ENCODE measurements around the gene MRPS34.
"Not testable (repeated sequence)": the region's sequence is repeated elsewhere in the genome, so short reads cannot be mapped to it uniquely, and the experiment has no call there.

MRPS34 gene

GRCh38 chr16:1740781-1741490 is 32.0 kb downstream of the MRPS34 start:
- H3K27me3 ChIP-seq (replicated peaks; ENCODE audit: control insufficient read depth, insufficient read depth, low read length, poor library complexity, severe bottlenecking) = no peaks in the 10 kb centered on the region
- H3K27ac ChIP-seq (ENCODE audit: insufficient read depth, low read length, poor library complexity, severe bottlenecking) = no peak overlapping the region
- no peak overlapping the region for H3K4me3 ChIP-seq (ENCODE audit: insufficient read depth, low read depth, low read length, poor library complexity, severe bottlenecking)
- H3K9me3 ChIP-seq (ENCODE audit: control insufficient read depth, low read length) = no peaks in the 10 kb centered on the region
- H3K4me1 ChIP-seq (ENCODE audit: control insufficient read depth, insufficient read depth, low read length, poor library complexity, severe bottlenecking) = no peaks in the 10 kb centered on the region
- H3K36me3 ChIP-seq (ENCODE audit: control insufficient read depth, insufficient read depth, low read length) = peaks cover 20% of the 10 kb centered on the region
- no peak for DNase-seq

DNA sequence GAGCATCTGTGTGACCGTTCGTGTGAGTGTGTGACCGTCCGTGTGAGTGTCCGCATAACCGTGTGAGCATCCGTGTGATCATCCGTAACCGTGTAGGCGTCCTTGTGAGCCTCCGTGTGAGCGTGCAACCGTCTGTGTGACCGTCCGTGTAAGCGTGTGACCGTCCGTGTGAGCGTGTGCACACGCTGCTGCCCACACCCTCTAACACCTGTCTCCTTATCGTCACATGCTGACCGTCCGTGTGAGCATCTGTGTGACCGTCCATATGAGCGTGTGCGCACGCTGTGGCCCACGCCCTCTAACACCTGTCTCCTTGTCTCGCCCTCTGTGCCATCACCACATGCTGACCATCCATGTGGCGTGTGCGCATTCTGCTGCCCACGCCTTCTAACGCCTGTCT is 32.7 kb downstream of the MRPS34 start:
- H3K27me3 ChIP-seq (replicated peaks; ENCODE audit: control insufficient read depth, insufficient read depth, low read length, poor library complexity, severe bottlenecking) = no peaks in the 10 kb centered on the region
- no peak overlapping the region for H3K4me3 ChIP-seq (ENCODE audit: insufficient read depth, low read depth, low read length, poor library complexity, severe bottlenecking)
- H3K27ac ChIP-seq (ENCODE audit: insufficient read depth, low read length, poor library complexity, severe bottlenecking) = no peak overlapping the region
- no peaks in the 10 kb centered on the region for H3K9me3 ChIP-seq (ENCODE audit: control insufficient read depth, low read length)
- peaks cover 16% of the 10 kb centered on the region for H3K36me3 ChIP-seq (ENCODE audit: control insufficient read depth, insufficient read depth, low read length)
- DNase-seq = no peak
- H3K4me1 ChIP-seq (ENCODE audit: control insufficient read depth, insufficient read depth, low read length, poor library complexity, severe bottlenecking) = no peaks in the 10 kb centered on the region

DNA sequence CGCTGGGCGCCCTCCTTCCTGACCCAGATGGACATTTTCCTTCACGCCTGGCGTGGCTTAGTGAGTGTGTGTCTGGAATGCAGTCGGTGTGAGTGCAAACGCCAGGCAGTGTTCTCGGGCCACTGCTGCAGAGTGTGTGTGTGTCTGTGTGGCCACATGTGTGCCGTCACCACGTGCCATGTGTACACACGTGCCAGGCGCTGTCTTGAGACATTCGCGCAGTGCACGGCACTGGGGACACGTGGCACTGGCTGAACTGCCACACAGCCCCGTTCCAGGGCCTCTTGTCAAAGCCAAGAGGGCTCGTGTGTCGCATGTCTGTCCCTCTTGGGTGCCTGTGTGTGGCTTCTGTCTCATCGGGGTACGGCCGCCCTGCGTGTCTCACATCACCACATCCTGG is 38.1 kb downstream of the MRPS34 start:
- Histone ChIP-seq H3K4me1 (ENCODE audit: control insufficient read depth, insufficient read depth, low read length, poor library complexity, severe bottlenecking) (no peaks in the 10 kb centered on the region), H3K27me3 (replicated peaks; ENCODE audit: control insufficient read depth, insufficient read depth, low read length, poor library complexity, severe bottlenecking) (no peaks in the 10 kb centered on the region), H3K4me3 (ENCODE audit: insufficient read depth, low read depth, low read length, poor library complexity, severe bottlenecking) (no peak overlapping the region), H3K27ac (ENCODE audit: insufficient read depth, low read length, poor library complexity, severe bottlenecking) (no peak overlapping the region), H3K36me3 (ENCODE audit: control insufficient read depth, insufficient read depth, low read length) (peaks cover 38% of the 10 kb centered on the region), H3K9me3 (ENCODE audit: control insufficient read depth, low read length) (no peaks in the 10 kb centered on the region)
- DNase-seq = no peak

GRCh38 chr16:1734123-1734522 is 38.8 kb downstream of the MRPS34 start:
- no peaks in the 10 kb centered on the region for H3K27me3 ChIP-seq (replicated peaks; ENCODE audit: control insufficient read depth, insufficient read depth, low read length, poor library complexity, severe bottlenecking)
- no peaks in the 10 kb centered on the region for H3K9me3 ChIP-seq (ENCODE audit: control insufficient read depth, low read length)
- no peak for DNase-seq
- H3K27ac ChIP-seq (ENCODE audit: insufficient read depth, low read length, poor library complexity, severe bottlenecking) = no peak overlapping the region
- H3K36me3 ChIP-seq (ENCODE audit: control insufficient read depth, insufficient read depth, low read length) = peaks cover 44% of the 10 kb centered on the region
- no peaks in the 10 kb centered on the region for H3K4me1 ChIP-seq (ENCODE audit: control insufficient read depth, insufficient read depth, low read length, poor library complexity, severe bottlenecking)
- H3K4me3 ChIP-seq (ENCODE audit: insufficient read depth, low read depth, low read length, poor library complexity, severe bottlenecking) = no peak overlapping the region

DNA sequence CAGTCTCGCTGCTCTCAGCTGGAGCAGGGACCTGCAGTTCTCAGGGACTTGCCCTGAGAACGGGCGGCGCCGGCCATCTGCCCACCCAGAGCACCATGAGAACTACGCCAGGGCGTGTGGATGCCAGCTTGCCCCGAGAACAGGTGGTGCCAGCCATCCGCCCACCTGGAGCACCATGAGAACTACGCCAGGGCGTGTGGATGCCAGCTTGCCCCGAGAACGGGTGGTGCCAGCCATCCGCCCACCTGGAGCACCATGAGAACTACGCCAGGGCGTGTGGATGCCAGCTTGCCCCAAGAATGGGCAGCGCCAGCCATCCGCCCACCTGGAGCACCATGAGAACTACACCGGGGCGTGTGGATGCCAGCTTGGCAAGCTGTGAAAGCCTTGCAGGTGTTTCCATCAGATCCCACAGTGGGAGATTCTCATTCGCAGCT is 40.4 kb downstream of the MRPS34 start:
- H3K4me3 ChIP-seq (ENCODE audit: insufficient read depth, low read depth, low read length, poor library complexity, severe bottlenecking); H3K9me3 ChIP-seq (ENCODE audit: control insufficient read depth, low read length); H3K4me1 ChIP-seq (ENCODE audit: control insufficient read depth, insufficient read depth, low read length, poor library complexity, severe bottlenecking); H3K27me3 ChIP-seq (replicated peaks; ENCODE audit: control insufficient read depth, insufficient read depth, low read length, poor library complexity, severe bottlenecking); DNase-seq; H3K27ac ChIP-seq (ENCODE audit: insufficient read depth, low read length, poor library complexity, severe bottlenecking): not testable (repeated sequence)
- peaks cover 58% of the 10 kb centered on the region for H3K36me3 ChIP-seq (ENCODE audit: control insufficient read depth, insufficient read depth, low read length)

DNA sequence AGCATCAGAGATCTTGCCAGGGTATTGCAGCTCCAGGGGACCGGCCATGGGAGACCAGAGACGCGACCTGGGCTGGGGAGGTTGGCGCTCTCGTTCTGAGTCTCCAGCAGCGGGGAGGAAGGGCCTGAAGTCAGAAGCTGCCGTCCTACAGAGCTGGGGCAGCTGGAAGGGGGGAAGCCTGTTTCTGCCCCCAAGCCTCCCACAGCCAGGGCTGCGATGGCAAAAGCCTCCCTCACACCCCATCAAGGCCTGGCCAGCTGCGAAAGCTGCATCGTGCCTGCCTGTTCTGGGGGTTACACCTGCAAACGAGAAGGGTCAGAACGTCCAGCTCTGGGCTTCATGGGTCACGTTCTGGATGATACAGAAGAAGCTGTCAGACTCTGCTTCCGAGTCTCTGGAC is 40.9 kb downstream of the MRPS34 start:
- Histone ChIP-seq H3K36me3 (ENCODE audit: control insufficient read depth, insufficient read depth, low read length) (peaks cover 62% of the 10 kb centered on the region), H3K9me3 (ENCODE audit: control insufficient read depth, low read length) (no peaks in the 10 kb centered on the region), H3K4me3 (ENCODE audit: insufficient read depth, low read depth, low read length, poor library complexity, severe bottlenecking) (no peak overlapping the region), H3K27ac (ENCODE audit: insufficient read depth, low read length, poor library complexity, severe bottlenecking) (no peak overlapping the region), H3K4me1 (ENCODE audit: control insufficient read depth, insufficient read depth, low read length, poor library complexity, severe bottlenecking) (no peaks in the 10 kb centered on the region), H3K27me3 (replicated peaks; ENCODE audit: control insufficient read depth, insufficient read depth, low read length, poor library complexity, severe bottlenecking) (no peaks in the 10 kb centered on the region)
- DNase-seq = no peak

DNA sequence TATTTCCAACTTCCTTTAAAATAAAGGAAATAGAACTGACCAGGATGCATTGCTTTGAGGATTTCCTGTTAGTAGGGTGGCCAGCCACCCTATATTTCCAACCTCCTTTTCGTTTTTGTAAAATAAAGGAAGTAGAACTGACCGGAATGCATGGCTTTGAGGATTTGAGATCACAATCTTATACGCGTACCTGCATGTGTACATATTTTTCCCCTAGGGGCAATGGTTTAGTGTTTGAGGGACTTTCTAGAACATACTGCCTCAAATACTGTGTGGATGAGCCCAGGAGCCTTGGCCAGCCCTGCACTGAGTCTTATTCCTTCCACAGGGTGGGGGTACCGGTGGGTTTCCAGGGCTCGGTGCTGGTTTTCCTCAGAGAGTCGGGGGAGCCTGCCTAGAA is 41.3 kb downstream of the MRPS34 start:
- Histone ChIP-seq H3K4me1 (ENCODE audit: control insufficient read depth, insufficient read depth, low read length, poor library complexity, severe bottlenecking) (no peaks in the 10 kb centered on the region), H3K4me3 (ENCODE audit: insufficient read depth, low read depth, low read length, poor library complexity, severe bottlenecking) (no peak overlapping the region), H3K27me3 (replicated peaks; ENCODE audit: control insufficient read depth, insufficient read depth, low read length, poor library complexity, severe bottlenecking) (no peaks in the 10 kb centered on the region), H3K27ac (ENCODE audit: insufficient read depth, low read length, poor library complexity, severe bottlenecking) (no peak overlapping the region), H3K9me3 (ENCODE audit: control insufficient read depth, low read length) (no peaks in the 10 kb centered on the region), H3K36me3 (ENCODE audit: control insufficient read depth, insufficient read depth, low read length) (peaks cover 63% of the 10 kb centered on the region)
- DNase-seq = no peak

DNA sequence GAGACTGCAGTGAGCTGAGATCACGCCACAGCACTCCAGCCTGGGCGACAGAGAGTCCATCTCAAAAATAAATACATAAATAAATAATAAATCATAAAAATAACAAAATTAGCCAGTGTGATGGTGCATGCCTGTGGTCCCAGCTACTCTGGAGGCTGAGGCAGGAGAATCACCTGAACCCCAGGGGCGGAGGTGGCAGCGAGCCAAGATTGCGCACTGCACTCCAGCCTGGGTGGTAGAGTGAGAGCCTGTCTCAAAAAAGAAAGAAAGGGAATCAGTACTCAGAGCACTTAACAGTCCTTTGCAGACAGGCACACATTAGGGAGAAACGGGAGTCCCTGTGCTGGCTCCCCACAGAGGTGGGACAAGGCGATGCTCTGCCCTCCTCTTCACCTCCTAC is 41.9 kb downstream of the MRPS34 start:
- no peak for DNase-seq
- H3K27ac ChIP-seq (ENCODE audit: insufficient read depth, low read length, poor library complexity, severe bottlenecking) = no peak overlapping the region
- H3K36me3 ChIP-seq (ENCODE audit: control insufficient read depth, insufficient read depth, low read length) = peaks cover 68% of the 10 kb centered on the region
- H3K27me3 ChIP-seq (replicated peaks; ENCODE audit: control insufficient read depth, insufficient read depth, low read length, poor library complexity, severe bottlenecking) = no peaks in the 10 kb centered on the region
- no peaks in the 10 kb centered on the region for H3K4me1 ChIP-seq (ENCODE audit: control insufficient read depth, insufficient read depth, low read length, poor library complexity, severe bottlenecking)
- no peak overlapping the region for H3K4me3 ChIP-seq (ENCODE audit: insufficient read depth, low read depth, low read length, poor library complexity, severe bottlenecking)
- no peaks in the 10 kb centered on the region for H3K9me3 ChIP-seq (ENCODE audit: control insufficient read depth, low read length)

DNA sequence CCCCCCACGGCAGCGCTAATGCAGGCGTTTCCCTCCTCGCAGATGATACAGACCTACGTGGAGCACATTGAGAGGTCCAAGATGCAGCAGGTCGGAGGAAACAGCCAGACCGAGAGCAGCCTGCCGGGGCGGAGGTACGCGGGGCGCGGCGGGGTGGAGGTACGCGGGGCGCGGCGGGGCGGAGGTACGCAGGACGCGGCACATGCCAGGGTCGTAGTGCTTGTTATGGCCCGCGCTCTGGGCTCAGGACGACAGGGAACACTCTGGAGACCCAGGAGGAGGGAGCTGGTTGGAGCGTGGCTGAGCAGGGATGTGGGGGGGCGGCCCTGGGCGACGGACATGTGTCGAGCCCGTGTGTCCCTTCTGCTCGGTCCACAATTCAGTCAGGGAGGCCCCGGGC is 43.5 kb downstream of the MRPS34 start:
- Histone ChIP-seq H3K4me3 (ENCODE audit: insufficient read depth, low read depth, low read length, poor library complexity, severe bottlenecking) (no peak overlapping the region), H3K27me3 (replicated peaks; ENCODE audit: control insufficient read depth, insufficient read depth, low read length, poor library complexity, severe bottlenecking) (no peaks in the 10 kb centered on the region), H3K4me1 (ENCODE audit: control insufficient read depth, insufficient read depth, low read length, poor library complexity, severe bottlenecking) (no peaks in the 10 kb centered on the region), H3K27ac (ENCODE audit: insufficient read depth, low read length, poor library complexity, severe bottlenecking) (no peak overlapping the region), H3K9me3 (ENCODE audit: control insufficient read depth, low read length) (no peaks in the 10 kb centered on the region), H3K36me3 (ENCODE audit: control insufficient read depth, insufficient read depth, low read length) (peaks cover 64% of the 10 kb centered on the region)
- DNase-seq = no peak

DNA sequence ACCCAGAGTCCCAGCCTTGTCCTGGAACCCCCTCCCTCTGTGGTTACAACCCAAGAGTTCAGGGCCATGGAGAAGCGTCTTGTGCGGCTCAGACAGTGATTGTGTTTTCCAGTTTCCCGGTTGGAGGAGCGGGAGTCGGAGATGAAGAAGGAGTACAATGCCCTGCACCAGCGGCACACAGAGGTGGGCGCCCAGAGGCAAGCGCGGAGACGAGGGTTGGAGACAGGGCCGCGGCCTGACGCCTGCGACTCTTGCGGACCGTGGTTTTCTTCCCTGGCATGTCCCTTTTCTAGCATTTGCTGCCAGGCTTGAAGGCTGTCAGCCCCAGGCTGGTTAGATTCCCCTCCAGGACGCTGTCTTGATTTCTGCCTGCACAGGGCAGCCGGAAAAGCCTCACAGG is 43.9 kb downstream of the MRPS34 start:
- H3K4me1 ChIP-seq (ENCODE audit: control insufficient read depth, insufficient read depth, low read length, poor library complexity, severe bottlenecking) = no peaks in the 10 kb centered on the region
- no peaks in the 10 kb centered on the region for H3K9me3 ChIP-seq (ENCODE audit: control insufficient read depth, low read length)
- H3K4me3 ChIP-seq (ENCODE audit: insufficient read depth, low read depth, low read length, poor library complexity, severe bottlenecking) = no peak overlapping the region
- no peak overlapping the region for H3K27ac ChIP-seq (ENCODE audit: insufficient read depth, low read length, poor library complexity, severe bottlenecking)
- H3K36me3 ChIP-seq (ENCODE audit: control insufficient read depth, insufficient read depth, low read length) = peaks cover 62% of the 10 kb centered on the region
- no peaks in the 10 kb centered on the region for H3K27me3 ChIP-seq (replicated peaks; ENCODE audit: control insufficient read depth, insufficient read depth, low read length, poor library complexity, severe bottlenecking)
- DNase-seq = no peak
